ENCODE measurements around the gene MYO5A. TPM values are rescaled to one million over a fixed set of nuclear protein-coding genes. Genes with fewer than 3 reads are reported as not detected.
"Not testable (repeated sequence)": the region's sequence is repeated elsewhere in the genome, so short reads cannot be mapped to it uniquely, and the experiment has no call there.

Gene MYO5A
- total and polyA plus RNA-seq, 9 of the 15 experiments (the other 6 are each of a cell fraction or from before 2014, with no cell fraction given): 0.03 to 0.82 (median 0.40) TPM

DNA sequence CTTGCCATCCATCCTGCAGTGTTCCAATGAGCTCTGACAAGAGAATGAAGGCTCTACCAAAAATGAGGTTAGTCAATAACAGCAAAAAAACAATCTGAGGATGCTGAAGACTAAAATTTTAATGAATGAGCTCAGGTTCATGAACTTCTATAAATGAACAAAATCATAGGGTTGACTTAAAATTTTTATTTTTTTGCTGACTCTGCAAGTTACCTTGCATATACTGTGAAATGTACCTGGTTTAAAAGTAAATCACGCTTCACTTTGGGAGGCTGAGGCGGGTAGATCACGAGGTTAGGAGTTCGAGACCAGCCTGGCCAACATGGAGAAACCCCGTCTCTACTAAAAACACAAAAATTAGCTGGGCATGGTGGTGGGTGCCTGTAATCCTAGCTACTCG lies 85.5 kb downstream of the MYO5A start:
- H4K20me1 ChIP-seq (replicated peaks; ENCODE audit: control insufficient read depth, insufficient read depth, low read length); H2AFZ ChIP-seq (ENCODE audit: low read depth, low read length); BruUV-seq (replicated peaks); CTCF ChIA-PET (ENCODE audit: low intra/inter-chr PET ratio); DNase-seq (ENCODE audit: extremely low read depth in 1 of 4, low spot score in 3 of 4); ATAC-seq; H3K9ac ChIP-seq (ENCODE audit: insufficient read depth in 1 of 2, low read depth in 2 of 2, low read length in 2 of 2); H3K4me3 ChIP-seq; H3K9me3 ChIP-seq (replicated peaks; ENCODE audit: control insufficient read depth, insufficient read depth, low read depth, low read length); H3K9me1 ChIP-seq (ENCODE audit: control insufficient read depth, insufficient read depth, low read length); H3K79me2 ChIP-seq (ENCODE audit: control insufficient read depth, insufficient read depth, low read length); intact Hi-C loops (cut with micrococcal nuclease); H3K27me3 ChIP-seq (ENCODE audit: control insufficient read depth in 2 of 2, insufficient read depth in 2 of 2, low read length in 2 of 2); in situ Hi-C loops (cut with MboI); H3K4me2 ChIP-seq (ENCODE audit: insufficient read depth, low read length); FAIRE-seq; H3K27ac ChIP-seq (ENCODE audit: extremely low read depth, low read depth, low read length); H3K36me3 ChIP-seq (ENCODE audit: control insufficient read depth, insufficient read depth, low read length); H3K4me1 ChIP-seq (replicated peaks in 1 of 2; ENCODE audit: control insufficient read depth in 2 of 2, insufficient read depth in 2 of 2, low read length in 2 of 2): not testable (repeated sequence)
- WGBS (ENCODE audit: insufficient coverage, low coverage, missing lambda C conversion rate): 2% methylated on average over 6 of the region's 6 CpGs
- POLR2A ChIA-PET: interaction anchor here (0.7 kb wide), 1 partner anchor 8 kb away, joined by 4 read pairs; no protein-coding TSS in a partner anchor
- TF ChIP-seq ZNF316 (IDR thresholded peaks at IDR 0.05) (peak; percentile 95), MAFK (IDR thresholded peaks at IDR 0.05; ENCODE audit: low read length) (peak; percentile 96), MAFF (IDR thresholded peaks at IDR 0.05; ENCODE audit: low read length) (peak; percentile 96), MAFG (tag; conservative IDR thresholded peaks at IDR 0.05) (peak; percentile 93), C11orf30 (IDR thresholded peaks at IDR 0.05; ENCODE audit: low read depth) (peak; percentile 91)

DNA sequence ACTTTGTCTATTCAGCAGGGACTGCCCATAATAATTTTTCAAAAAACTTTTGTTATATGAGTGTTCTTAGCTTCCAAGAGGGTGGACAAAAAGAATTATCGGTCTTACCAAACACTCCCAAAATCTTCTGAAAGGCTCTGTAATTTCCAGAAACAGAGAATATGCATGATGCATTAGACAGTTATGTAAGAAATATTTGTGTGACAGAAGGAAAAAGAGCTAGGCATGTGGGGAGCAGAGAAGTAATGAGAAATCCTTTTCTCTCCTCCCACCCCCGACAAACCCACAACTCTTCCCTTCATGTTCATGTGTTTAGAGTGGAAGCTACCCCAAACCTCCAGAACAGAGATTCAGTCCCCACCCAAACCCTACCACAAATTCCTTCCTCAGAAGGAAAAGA lies 86.8 kb downstream of the MYO5A start:
- Histone ChIP-seq H3K36me3 (ENCODE audit: control insufficient read depth, insufficient read depth, low read length) (no peaks in the 10 kb centered on the region), H3K79me2 (ENCODE audit: control insufficient read depth, insufficient read depth, low read length) (no peaks in the 10 kb centered on the region), H2AFZ (ENCODE audit: low read depth, low read length) (no peak overlapping the region), H3K27ac (ENCODE audit: extremely low read depth, low read depth, low read length) (no peak overlapping the region), H4K20me1 (replicated peaks; ENCODE audit: control insufficient read depth, insufficient read depth, low read length) (no peaks in the 10 kb centered on the region), H3K9me1 (ENCODE audit: control insufficient read depth, insufficient read depth, low read length) (no peaks in the 10 kb centered on the region), H3K27me3 (ENCODE audit: control insufficient read depth in 2 of 2, insufficient read depth in 2 of 2, low read length in 2 of 2) (no peaks in the 10 kb centered on the region), H3K4me1 (replicated peaks in 1 of 2; ENCODE audit: control insufficient read depth in 2 of 2, insufficient read depth in 2 of 2, low read length in 2 of 2) (no peaks in the 10 kb centered on the region), H3K9ac (ENCODE audit: insufficient read depth in 1 of 2, low read depth in 2 of 2, low read length in 2 of 2) (no peak overlapping the region), H3K9me3 (replicated peaks; ENCODE audit: control insufficient read depth, insufficient read depth, low read depth, low read length) (no peaks in the 10 kb centered on the region), H3K4me2 (ENCODE audit: insufficient read depth, low read length) (no peak overlapping the region), H3K4me3 (no peak overlapping the region)
- intact Hi-C loops (cut with micrococcal nuclease) (no loop called here), in situ Hi-C loops (cut with MboI) (no loop called here)
- ATAC-seq (no peak), DNase-seq (ENCODE audit: extremely low read depth in 1 of 4, low spot score in 3 of 4) (no peak), FAIRE-seq (no peak)
- CTCF ChIA-PET (ENCODE audit: low intra/inter-chr PET ratio): no interaction called here
- POLR2A ChIA-PET: interaction anchor here (0.6 kb wide), 1 partner anchor 42 kb away, joined by 3 read pairs; no protein-coding TSS in a partner anchor
- WGBS (ENCODE audit: insufficient coverage, low coverage, missing lambda C conversion rate): 0% methylated on average over 2 of the region's 2 CpGs
- BruUV-seq (replicated peaks): no TSS peak
- TF ChIP-seq SIN3B (IDR thresholded peaks at IDR 0.05; ENCODE audit: low read depth) (no peak), MEF2A (IDR thresholded peaks at IDR 0.05; ENCODE audit: control insufficient read depth, low read depth, low read length) (no peak), CBX8 (IDR thresholded peaks at IDR 0.05; ENCODE audit: borderline replicate concordance, extremely low read depth, low read depth, low read length, poor library complexity, severe bottlenecking) (no peak), FOSL1 (tag; conservative IDR thresholded peaks at IDR 0.05) (no peak), SRSF9 (IDR thresholded peaks at IDR 0.05; ENCODE audit: borderline replicate concordance, low read depth, low read length) (no peak), ZNF282 (CRISPR knock-in tag; IDR thresholded peaks at IDR 0.05) (no peak), ZNF408 (CRISPR knock-in tag; IDR thresholded peaks at IDR 0.05; ENCODE audit: low read depth) (no peak), ZNF75A (CRISPR knock-in tag; IDR thresholded peaks at IDR 0.05) (no peak), SAFB2 (IDR thresholded peaks at IDR 0.05; ENCODE audit: borderline replicate concordance, low read depth, low read length, severe bottlenecking) (no peak), ZNF444 (CRISPR knock-in tag; IDR thresholded peaks at IDR 0.05) (no peak)
- TF ChIP-seq, protein P1, sequence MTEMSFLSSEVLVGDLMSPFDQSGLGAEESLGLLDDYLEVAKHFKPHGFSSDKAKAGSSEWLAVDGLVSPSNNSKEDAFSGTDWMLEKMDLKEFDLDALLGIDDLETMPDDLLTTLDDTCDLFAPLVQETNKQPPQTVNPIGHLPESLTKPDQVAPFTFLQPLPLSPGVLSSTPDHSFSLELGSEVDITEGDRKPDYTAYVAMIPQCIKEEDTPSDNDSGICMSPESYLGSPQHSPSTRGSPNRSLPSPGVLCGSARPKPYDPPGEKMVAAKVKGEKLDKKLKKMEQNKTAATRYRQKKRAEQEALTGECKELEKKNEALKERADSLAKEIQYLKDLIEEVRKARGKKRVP (CRISPR knock-in tag; IDR thresholded peaks at IDR 0.05): no peak
- TF ChIP-seq, protein P2, sequence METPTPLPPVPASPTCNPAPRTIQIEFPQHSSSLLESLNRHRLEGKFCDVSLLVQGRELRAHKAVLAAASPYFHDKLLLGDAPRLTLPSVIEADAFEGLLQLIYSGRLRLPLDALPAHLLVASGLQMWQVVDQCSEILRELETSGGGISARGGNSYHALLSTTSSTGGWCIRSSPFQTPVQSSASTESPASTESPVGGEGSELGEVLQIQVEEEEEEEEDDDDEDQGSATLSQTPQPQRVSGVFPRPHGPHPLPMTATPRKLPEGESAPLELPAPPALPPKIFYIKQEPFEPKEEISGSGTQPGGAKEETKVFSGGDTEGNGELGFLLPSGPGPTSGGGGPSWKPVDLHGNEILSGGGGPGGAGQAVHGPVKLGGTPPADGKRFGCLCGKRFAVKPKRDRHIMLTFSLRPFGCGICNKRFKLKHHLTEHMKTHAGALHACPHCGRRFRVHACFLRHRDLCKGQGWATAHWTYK (CRISPR knock-in tag; IDR thresholded peaks at IDR 0.05): no peak

All from K562 (cell line).